H1 (cell line): ENCODE measurements around the gene SPCS3. TPM values are rescaled to one million over a fixed set of nuclear protein-coding genes. Genes with fewer than 3 reads are reported as not detected.

ENCODE experiments used
- CTCF ChIA-PET: fragments of 300-600 bp; sonication (Branson Sonifier 250); formaldehyde crosslinking; loops from one replicate; lab custom pipeline; 2021; ENCODE audit not compliant: partially characterized antibody; lab: Charles Lee
- POLR2A ChIA-PET: fragments of 300-600 bp; sonication (Branson Sonifier 250); formaldehyde crosslinking; loops from one replicate; lab custom pipeline; 2021; ENCODE audit warnings: inconsistent platforms; ENCODE audit not compliant: partially characterized antibody; lab: Charles Lee
- DNase-seq, 2 experiments: peaks; one replicate each; pipeline versions ENCODE4 v3.0.0 to v3.0.0-alpha.2; 2010 to 2022; ENCODE audit warnings: low spot score in 2 of 2, low read depth in 1 of 2, mixed read lengths in 1 of 2
- FAIRE-seq: peaks from 2 replicates; lab custom pipeline; 2011; peaks lifted over from hg19 to GRCh38; lab: Jason Lieb, UNC
- H2AFZ ChIP-seq: 2 replicates; pipeline ENCODE4 v1.8.1; 2012; ENCODE audit warnings: low read length, inconsistent platforms
- H2AK5ac ChIP-seq: 2 replicates; pipeline ENCODE4 v1.6.1; 2013; ENCODE audit warnings: low read depth, low read length
- H2BK120ac ChIP-seq: replicated peaks from 2 replicates; pipeline ENCODE3; 2013; ENCODE audit warnings: low read depth, low read length, inconsistent platforms
- H2BK12ac ChIP-seq: 2 replicates; pipeline ENCODE4 v1.6.1; 2013; ENCODE audit warnings: low read depth, low read length
- H2BK15ac ChIP-seq: 2 replicates; pipeline ENCODE4 v1.6.1; 2013; ENCODE audit warnings: low read length
- H2BK20ac ChIP-seq: 2 replicates; pipeline ENCODE4 v1.6.1; 2013; ENCODE audit warnings: low read length
- H2BK5ac ChIP-seq: 2 replicates; pipeline ENCODE4 v1.6.1; 2013; ENCODE audit warnings: low read depth, low read length
- H3K14ac ChIP-seq: 2 replicates; pipeline ENCODE4 v1.6.1; 2013; ENCODE audit warnings: inconsistent platforms; ENCODE audit not compliant: insufficient read length
- H3K18ac ChIP-seq: 2 replicates; pipeline ENCODE4 v1.6.1; 2013; ENCODE audit warnings: low read length; ENCODE audit errors: extremely low read depth
- H3K23ac ChIP-seq: 2 replicates; pipeline ENCODE4 v1.6.1; 2013; ENCODE audit warnings: inconsistent platforms; ENCODE audit not compliant: insufficient read length
- H3K23me2 ChIP-seq: 2 replicates; pipeline ENCODE4 v1.6.1; 2013; ENCODE audit warnings: low read depth, low read length
- H3K27ac ChIP-seq: 2 replicates; pipeline ENCODE4 v1.6.1; 2011; ENCODE audit warnings: low read depth, low read length, inconsistent platforms
- H3K27me3 ChIP-seq, 4 experiments: replicated peaks in 1 of 4; 1 replicate in 1 of 4; 2 replicates in 3 of 4; pipeline versions ENCODE4 v1.6.1 to v1.8.1; 2011 to 2013; ENCODE audit warnings: low read length in 3 of 4, mild to moderate bottlenecking in 3 of 4, inconsistent platforms in 2 of 4, mixed read lengths in 2 of 4, moderate library complexity in 1 of 4; ENCODE audit not compliant: control insufficient read depth in 3 of 4, insufficient read depth in 3 of 4; ENCODE audit errors: extremely low read depth in 1 of 4
- H3K36me3 ChIP-seq, 4 experiments: 2 replicates each; pipeline versions ENCODE4 v1.6.1 to v1.8.1; 2011 to 2013; ENCODE audit warnings: mild to moderate bottlenecking in 4 of 4, low read length in 3 of 4, moderate library complexity in 2 of 4, control low read depth in 1 of 4, inconsistent platforms in 1 of 4; ENCODE audit not compliant: insufficient read depth in 4 of 4, control insufficient read depth in 2 of 4
- H3K4ac ChIP-seq: replicated peaks from 2 replicates; pipeline ENCODE3; 2013; ENCODE audit warnings: low read length, low read depth, mixed read lengths, inconsistent platforms; ENCODE audit not compliant: insufficient read length
- H3K4me1 ChIP-seq, 4 experiments: replicated peaks in 1 of 4; 1 replicate in 1 of 4; 2 replicates in 3 of 4; pipeline versions ENCODE4 v1.6.1 to v1.8.1; 2011 to 2013; ENCODE audit warnings: low read length in 3 of 4, inconsistent platforms in 2 of 4, mixed read lengths in 1 of 4; ENCODE audit not compliant: insufficient read depth in 4 of 4, control insufficient read depth in 3 of 4
- H3K4me2 ChIP-seq, 2 experiments: 2 replicates each; pipeline versions ENCODE4 v1.6.1 to v1.8.1; 2011 to 2013; ENCODE audit warnings: low read depth in 2 of 2, low read length in 2 of 2, control low read depth in 1 of 2, inconsistent platforms in 1 of 2, mild to moderate bottlenecking in 1 of 2; ENCODE audit not compliant: insufficient read depth in 1 of 2
- H3K4me3 ChIP-seq, 4 experiments: fragments of 200-600, 300-600 bp in 1 of 4; sonication (generic), shearing (Covaris generic), sonication (Bioruptor Twin) in 1 of 4; 2 replicates each; pipeline versions ENCODE4 v1.5.1 to v1.8.1; 2011 to 2016; ENCODE audit warnings: low read length in 4 of 4, low read depth in 3 of 4, control low read depth in 2 of 4, inconsistent platforms in 2 of 4, mild to moderate bottlenecking in 2 of 4, mixed read lengths in 1 of 4, moderate library complexity in 1 of 4; ENCODE audit not compliant: insufficient read depth in 2 of 4; ENCODE audit errors: extremely low read depth in 1 of 4
- H3K56ac ChIP-seq: replicated peaks from 2 replicates; pipeline ENCODE3; 2013; ENCODE audit warnings: low read depth, mild to moderate bottlenecking, mixed read lengths, low read length, inconsistent platforms; ENCODE audit not compliant: insufficient read length
- H3K79me1 ChIP-seq: 2 replicates; pipeline ENCODE4 v1.6.1; 2013; ENCODE audit warnings: low read depth, low read length, control low read depth
- H3K79me2 ChIP-seq, 2 experiments: 2 replicates each; pipeline versions ENCODE4 v1.6.1 to v1.8.1; 2012 to 2013; ENCODE audit warnings: low read length in 2 of 2, mild to moderate bottlenecking in 2 of 2, inconsistent platforms in 1 of 2; ENCODE audit not compliant: insufficient read depth in 2 of 2, control insufficient read depth in 1 of 2
- H3K9ac ChIP-seq, 4 experiments: replicated peaks in 1 of 4; 1 replicate in 1 of 4; 2 replicates in 3 of 4; pipeline versions ENCODE4 v1.6.1 to v1.8.1; 2011 to 2013; ENCODE audit warnings: low read depth in 3 of 4, low read length in 3 of 4, control low read depth in 2 of 4, mild to moderate bottlenecking in 2 of 4, moderate library complexity in 2 of 4, inconsistent platforms in 1 of 4; ENCODE audit errors: extremely low read depth in 1 of 4
- H3K9me3 ChIP-seq, 2 experiments: 2 replicates each; pipeline versions ENCODE4 v1.6.1 to v1.8.1; 2012 to 2013; ENCODE audit warnings: mild to moderate bottlenecking in 2 of 2, moderate library complexity in 2 of 2, control low read depth in 1 of 2, inconsistent platforms in 1 of 2, low read depth in 1 of 2, low read length in 1 of 2, mixed read lengths in 1 of 2; ENCODE audit not compliant: insufficient read depth in 2 of 2
- H4K20me1 ChIP-seq, 2 experiments: replicated peaks in 1 of 2; 2 replicates each; pipeline versions ENCODE3 to v1.8.1; 2011 to 2013; ENCODE audit warnings: inconsistent platforms in 2 of 2, low read length in 2 of 2, mild to moderate bottlenecking in 1 of 2; ENCODE audit not compliant: insufficient read depth in 2 of 2, control insufficient read depth in 1 of 2
- H4K5ac ChIP-seq: 2 replicates; pipeline ENCODE4 v1.6.1; 2013; ENCODE audit warnings: low read length, low read depth, mixed read lengths, inconsistent platforms; ENCODE audit not compliant: insufficient read length
- H4K8ac ChIP-seq: 2 replicates; pipeline ENCODE4 v1.8.0; 2013; ENCODE audit warnings: mild to moderate bottlenecking, moderate library complexity, low read length, inconsistent platforms; ENCODE audit not compliant: insufficient read depth; ENCODE audit errors: extremely low read depth
- H4K91ac ChIP-seq: replicated peaks from 2 replicates; pipeline ENCODE3; 2013; ENCODE audit warnings: low read length, mixed read lengths, inconsistent platforms; ENCODE audit not compliant: insufficient read length
- HDAC2 ChIP-seq, 2 experiments: fragments of 300-600 bp in 1 of 2; sonication (generic) in 1 of 2; IDR thresholded peaks; 2 replicates each; pipeline ENCODE4 v1.6.1; 2011 to 2012; ENCODE audit warnings: low read depth in 2 of 2, low read length in 2 of 2, mild to moderate bottlenecking in 2 of 2, moderate library complexity in 2 of 2, borderline replicate concordance in 1 of 2, inconsistent platforms in 1 of 2
- MAX ChIP-seq: IDR thresholded peaks from 2 replicates; pipeline ENCODE4 v1.6.1; 2012; ENCODE audit warnings: inconsistent platforms
- RAD21 ChIP-seq, 2 experiments: IDR thresholded peaks in 1 of 2; conservative IDR thresholded peaks in 1 of 2; 2 replicates each; pipeline ENCODE4 v1.6.1; 2011; ENCODE audit warnings: low read depth in 2 of 2, low read length in 2 of 2, improper control_type of control experiment in 1 of 2, inconsistent platforms in 1 of 2, mild to moderate bottlenecking in 1 of 2, moderate library complexity in 1 of 2
- RNF2 ChIP-seq: fragments of 200-900, 300-1000 bp; sonication (generic); IDR thresholded peaks from 2 replicates; pipeline ENCODE4 v1.7.1; 2016; ENCODE audit warnings: borderline replicate concordance, low read depth, mild to moderate bottlenecking, antibody characterized with exemption, low read length; ENCODE audit not compliant: poor library complexity, severe bottlenecking; ENCODE audit errors: missing control alignments
- SAP30 ChIP-seq: fragments of 300-600 bp; sonication (generic); IDR thresholded peaks from 2 replicates; pipeline ENCODE4 v1.7.1; 2012; ENCODE audit warnings: low read length, moderate library complexity, mild to moderate bottlenecking, inconsistent platforms; ENCODE audit not compliant: insufficient read depth, insufficient replicate concordance
- YY1 ChIP-seq: IDR thresholded peaks from 2 replicates; pipeline ENCODE4 v1.6.1; 2011; ENCODE audit warnings: low read depth, mild to moderate bottlenecking, low read length
- WGBS, 2 experiments: shearing (Covaris generic) in 1 of 2; methylation state at CpG; one replicate each; pipeline versions ENCODE4 v1.1.6 to v1.1.7; 2013 to 2015; ENCODE audit warnings: low lambda C conversion rate in 2 of 2, mixed read lengths in 2 of 2, inconsistent platforms in 1 of 2, low coverage in 1 of 2, missing lambda C conversion rate in 1 of 2; ENCODE audit not compliant: insufficient replicate concordance in 2 of 2, insufficient coverage in 1 of 2, insufficient read length in 1 of 2; ENCODE audit errors: extremely low coverage in 1 of 2, missing lambda C conversion rate in 1 of 2; 5-methylcytosine and 5-hydroxymethylcytosine counted together
- long read RNA-seq, 2 experiments: library from RNA in 1 of 2; library from capped mRNA in 1 of 2; stranded (forward); transcript quantifications; one replicate each; pipeline ENCODE4 v2.0.0, GENCODE V29; 2021; ENCODE audit warnings: inconsistent platforms in 1 of 2
- polyA minus RNA-seq, 3 experiments: library from RNA; depleted of rRNA, polyadenylated mRNA; stranded (reverse); fragments of >200 nt; gene quantifications; 1 replicate in 2 of 3; 2 replicates in 1 of 3; pipeline ENCODE4 v1.2.3, GENCODE V29; 2011
- polyA plus RNA-seq, 7 experiments: library from polyadenylated mRNA; depleted of rRNA in 3 of 7; stranded (reverse) in 5 of 7; unstranded in 2 of 7; fragments of >200 nt in 5 of 7; fragments of 200-250 nt in 2 of 7; gene quantifications; 1 replicate in 5 of 7; 2 replicates in 1 of 7; 4 replicates in 1 of 7; pipeline versions ENCODE4 v1.2.1 to v1.2.3, GENCODE V29; 2011 to 2013; ENCODE audit warnings: missing spikeins in 2 of 7, mixed read lengths in 2 of 7
- total RNA-seq: library from RNA; stranded (reverse); fragmentation: NEBNext Ultra II Directional; extraction: Animal tissue kit (Norgen Biotek cat#: 25700); gene quantifications from 2 replicates; pipeline ENCODE4 v1.2.1, GENCODE V29; 2021

Gene SPCS3
- 107 and 117 TPM in 2 replicates for total RNA-seq
- polyA plus RNA-seq (2011; rRNA removed), result 12.5 and 18.4 TPM in 2 replicates
- polyA plus RNA-seq (2011; cell fraction: cytosol; rRNA removed), result 21.5 TPM
- 24.2 TPM for polyA plus RNA-seq (2011; cell fraction: nucleus; rRNA removed)
- 36.0 to 58.1 TPM (median 38.3 TPM) in 4 replicates for polyA plus RNA-seq (2012, experiment 1 of 2)
- 15.3 TPM for polyA plus RNA-seq (2012, experiment 2 of 2)
- polyA plus RNA-seq (2013, experiment 1 of 2), result 72.7 TPM
- 78.3 TPM for polyA plus RNA-seq (2013, experiment 2 of 2)
- polyA minus RNA-seq (2011; rRNA and poly(A)+ RNA removed), result 14.2 and 25.4 TPM in 2 replicates
- polyA minus RNA-seq (2011; cell fraction: cytosol; rRNA and poly(A)+ RNA removed), result 20.0 TPM
- 72.5 TPM for polyA minus RNA-seq (2011; cell fraction: nucleus; rRNA and poly(A)+ RNA removed)
- long read RNA-seq, experiment 1, full-length matches to known transcripts, result 11 of 57 reads
- long read RNA-seq, experiment 1, partial matches to known transcripts, result 1 of 57 reads
- long read RNA-seq, experiment 1, other reads (novel, unspliced or antisense), result 45 of 57 reads
- long read RNA-seq, experiment 2, full-length matches to known transcripts, result 10 of 10 reads
- long read RNA-seq, experiment 2, partial matches to known transcripts, result 0 of 10 reads
- long read RNA-seq, experiment 2, other reads (novel, unspliced or antisense), result 0 of 10 reads

- Histone ChIP-seq H3K4me3 (peak within 1 kb of the TSS; percentile 75 to 99 (median 92)), H3K18ac (peak within 1 kb of the TSS; percentile 93; the same call in 1 of the 2 replicates), H2AK5ac (no peak within 1 kb of the TSS), H3K79me2 (peaks cover 3 to 45% of the 10 kb centered on the region in 2 experiments), H2BK20ac (no peak within 1 kb of the TSS), H2BK5ac (peak within 1 kb of the TSS; percentile 74), H4K20me1 (peaks cover 0 to 4% of the 10 kb centered on the region in 2 experiments), H2BK15ac (peak within 1 kb of the TSS; percentile 90; the same call in 1 of the 2 replicates), H3K14ac (no peak within 1 kb of the TSS), H3K79me1 (no peaks in the 10 kb centered on the region), H4K8ac (peak within 1 kb of the TSS; percentile 99; the same call in 1 of the 2 replicates), H3K23me2 (peaks cover 9% of the 10 kb centered on the region), H3K4me1 (no peaks in the 10 kb centered on the region; a peak in 1 of 7 replicates), H3K9me3 (no peaks in the 10 kb centered on the region), H2AFZ (peak within 1 kb of the TSS; percentile 95), H3K4ac (peak within 1 kb of the TSS; percentile 82), H4K91ac (peak within 1 kb of the TSS; percentile 98), H2BK120ac (no peak within 1 kb of the TSS), H2BK12ac (peak within 1 kb of the TSS; percentile 29; the same call in 1 of the 2 replicates), H3K27me3 (no peaks in the 10 kb centered on the region), H3K56ac (peak within 1 kb of the TSS; percentile 94), H3K23ac (no peak within 1 kb of the TSS), H3K36me3 (no peaks in the 10 kb centered on the region), H4K5ac (peak within 1 kb of the TSS; percentile 94), H3K9ac (peak within 1 kb of the TSS; percentile 90 to 95 (median 92)), H3K4me2 (peak within 1 kb of the TSS; percentile 68 to 71), H3K27ac (peak within 1 kb of the TSS; percentile 79)
- FAIRE-seq (no peak), DNase-seq (peak; percentile 79 to 93)
- CTCF ChIA-PET, result interaction anchor here (1.1 kb wide), 1 partner anchor 54 kb away, joined by 3 read pairs; no protein-coding TSS in a partner anchor
- 1% methylated on average over 32 of the region's 94 CpGs; no CpG with 5 or more reads in 1 of the 2 experiments for whole genome bisulfite sequencing, 2 experiments
- POLR2A ChIA-PET, result interaction anchor here (0.9 to 1.1 kb wide), 5 partner anchors 11 to 125 kb away, joined by 3 to 4 read pairs (median 4); partner anchors contain the start of gene SPATA4
- TF ChIP-seq RNF2 (no peak), RAD21 (IDR thresholded peaks at IDR 0.05 in 1 of 2, conservative IDR thresholded peaks at IDR 0.05 in 1 of 2; ENCODE audit: low read depth in 2 of 2, low read length in 2 of 2) (no peak), YY1 (peak; percentile 33; the same call in 1 of the 2 replicates), HDAC2 (IDR thresholded peaks at IDR 0.05; ENCODE audit: borderline replicate concordance in 1 of 2, low read depth in 2 of 2, low read length in 2 of 2) (peak; percentile 72 to 76; a peak in 3 of 4 replicates), SAP30 (peak; percentile 23), MAX (0 out of 2 replicates have a peak, but pooled peaks have one; percentile 18)
Measured at GRCh38 chr4:176319704-176320339, at the start of gene SPCS3. SPCS3 (plus strand) TSS chr4:176319966; CDS start chr4:176320077, 111 bp downstream.
